HepG2 (cell line): ENCODE data around the gene MLXIPL. TPM values are rescaled to one million over a fixed set of nuclear protein-coding genes. Genes with fewer than 3 reads are reported as not detected.

Source experiments
- ETV5 ChIP-seq: IDR thresholded peaks from 2 replicates; pipeline ENCODE4 v1.6.1; 2018; ENCODE audit warnings: missing biosample characterization, missing genetic modification reagents, inconsistent platforms, borderline replicate concordance
- FOSL2 ChIP-seq: sonication (generic); formaldehyde crosslinking; IDR thresholded peaks from 2 replicates; pipeline ENCODE4 v1.4.0; 2020; ENCODE audit warnings: missing genetic modification reagents
- HNRNPL ChIP-seq: fragments of 200-400 bp; formaldehyde crosslinking; IDR thresholded peaks from 2 replicates; pipeline ENCODE4 v1.6.1; 2017; ENCODE audit warnings: mild to moderate bottlenecking, low read depth, low read length
- MYC ChIP-seq: sonication (generic); formaldehyde crosslinking; IDR thresholded peaks from 2 replicates; pipeline ENCODE4 v1.9.0; 2021; ENCODE audit warnings: missing genetic modification reagents, borderline replicate concordance
- POLR2A ChIP-seq, 2 experiments: IDR thresholded peaks; 2 replicates each; pipeline ENCODE4 v1.6.1; 2011; ENCODE audit warnings: low read depth in 2 of 2, low read length in 2 of 2, mild to moderate bottlenecking in 1 of 2, moderate library complexity in 1 of 2; ENCODE audit not compliant: insufficient read depth in 1 of 2
- POLR2AphosphoS5 ChIP-seq: IDR thresholded peaks from 2 replicates; pipeline ENCODE4 v1.6.1; 2012; ENCODE audit warnings: low read depth, low read length
- POLR2G ChIP-seq: fragments of 200-400 bp; formaldehyde crosslinking; IDR thresholded peaks from 2 replicates; pipeline ENCODE4 v1.6.1; 2018; ENCODE audit warnings: mild to moderate bottlenecking, low read depth, low read length, moderate library complexity
- RBM22 ChIP-seq: fragments of 200-400 bp; formaldehyde crosslinking; optimal IDR thresholded peaks from 2 replicates; pipeline ENCODE3; 2017; ENCODE audit warnings: mild to moderate bottlenecking, low read length, moderate library complexity
- SIN3A ChIP-seq: IDR thresholded peaks from 2 replicates; pipeline ENCODE4 v1.6.1; 2011; ENCODE audit warnings: low read depth, mild to moderate bottlenecking, control low read depth, low read length, borderline replicate concordance
- SSRP1 ChIP-seq: IDR thresholded peaks from 2 replicates; pipeline ENCODE4 v1.6.1; 2016; ENCODE audit warnings: control low read depth
- ZMYM4 ChIP-seq: sonication (generic); formaldehyde crosslinking; IDR thresholded peaks from 2 replicates; pipeline ENCODE4 v1.8.1; 2023; ENCODE audit warnings: mild to moderate bottlenecking, missing genetic modification reagents
- ZNF629 ChIP-seq: sonication (generic); formaldehyde crosslinking; conservative IDR thresholded peaks from 2 replicates; pipeline ENCODE4 v1.5.0; 2020; ENCODE audit warnings: missing genetic modification reagents
- ZNF768 ChIP-seq: sonication (generic); formaldehyde crosslinking; IDR thresholded peaks from 2 replicates; pipeline ENCODE4 v1.4.0; 2020; ENCODE audit warnings: missing genetic modification reagents
- polyA plus RNA-seq, 8 experiments: library from polyadenylated mRNA; depleted of rRNA in 3 of 8; stranded (reverse) in 7 of 8; unstranded in 1 of 8; fragments of >200 nt; fragmentation: Illumina TruSeq in 4 of 8; extraction: Trizol in 4 of 8; gene quantifications; 2 replicates each; pipeline versions ENCODE4 v1.2.1 to v1.2.3, GENCODE V29; 2011 to 2016; ENCODE audit warnings: low read depth in 4 of 8, missing spikeins in 1 of 8, mixed read lengths in 1 of 8; ENCODE audit not compliant: insufficient read depth in 1 of 8
- total RNA-seq, 5 experiments: library from RNA; depleted of rRNA; stranded (reverse); fragments of >200 nt; fragmentation: Illumina TruSeq; extraction: Trizol; gene quantifications; 2 replicates each; pipeline ENCODE4 v1.2.3, GENCODE V29; 2016; ENCODE audit warnings: low read depth in 1 of 5
- TF ChIP-seq, protein P1 (sequence below): sonication (generic); formaldehyde crosslinking; IDR thresholded peaks from 2 replicates; pipeline ENCODE4 v1.4.0; 2020; ENCODE audit warnings: mild to moderate bottlenecking, missing genetic modification reagents
- TF ChIP-seq, protein P2 (sequence below): sonication (generic); formaldehyde crosslinking; IDR thresholded peaks from 2 replicates; pipeline ENCODE4 v1.4.0; 2020; ENCODE audit warnings: missing genetic modification reagents
- TF ChIP-seq, protein P3 (sequence below): IDR thresholded peaks from 2 replicates; pipeline ENCODE4 v1.6.1; 2016; ENCODE audit warnings: missing genetic modification reagents, missing compliant biosample characterization

The MLXIPL gene
- total and polyA plus RNA-seq, 2 of the 13 experiments (the other 11 are each of a cell fraction or from before 2014, with no cell fraction given): 51.6 to 60.1 TPM

DNA sequence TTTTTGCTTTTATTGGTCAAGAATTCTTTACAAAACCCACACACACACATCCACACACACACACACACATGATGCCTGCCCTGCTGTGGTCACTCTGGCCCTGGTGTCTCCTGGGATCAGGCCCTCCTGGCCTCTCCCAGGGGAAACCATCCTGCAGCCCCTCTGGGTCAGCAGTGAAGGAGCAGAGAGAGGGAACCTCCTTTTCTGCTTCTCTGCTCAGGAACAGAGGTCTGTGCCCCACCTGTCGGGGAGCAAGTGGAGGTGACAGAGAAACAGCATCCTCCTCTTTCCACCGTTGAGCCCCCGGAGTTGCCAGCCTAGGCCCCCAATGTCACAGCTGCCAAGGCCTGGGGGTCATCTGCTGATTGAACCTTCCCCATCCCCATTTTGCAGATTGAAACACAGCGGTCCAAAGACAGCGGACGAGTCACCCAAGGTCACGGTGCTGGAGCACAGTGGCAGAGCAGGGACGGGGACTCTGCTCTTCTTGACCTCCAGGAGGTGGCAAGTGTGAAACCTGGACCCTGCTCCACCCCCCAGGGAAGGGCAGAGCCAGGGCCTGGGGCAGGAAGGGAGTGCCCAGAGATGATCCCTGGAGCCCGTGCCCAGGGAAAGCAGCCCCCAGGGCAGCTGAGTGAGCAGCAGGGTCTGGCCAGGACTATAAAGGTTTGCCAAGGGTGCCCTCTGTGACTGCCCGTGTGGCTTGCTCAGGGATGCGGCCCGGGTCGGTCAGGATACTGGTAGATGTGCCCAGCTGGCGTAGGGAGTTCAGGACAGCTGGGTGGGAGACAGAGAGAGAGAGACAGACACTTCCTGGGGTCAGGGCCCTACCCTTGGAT, 30.9 kb downstream of the MLXIPL start (continued):
- TF ChIP-seq RBM22 (peak; percentile 83), ZNF629 (peak; percentile 85), ZMYM4 (CRISPR knock-in tag) (0 out of 2 replicates have a peak, but pooled peaks have one; percentile 8), SIN3A (no peak), POLR2AphosphoS5 (peak; percentile 61), POLR2G (peak; percentile 15; the same call in 1 of the 2 replicates), ZNF768 (CRISPR knock-in tag) (0 out of 2 replicates have a peak, but pooled peaks have one; percentile 5), ETV5 (CRISPR knock-in tag) (no peak), SSRP1 (CRISPR knock-in tag) (peak; percentile 50; the same call in 1 of the 2 replicates), MYC (no peak), FOSL2 (peak; percentile 44; the same call in 1 of the 2 replicates), HNRNPL (0 out of 2 replicates have a peak, but pooled peaks have one; percentile 46), POLR2A (IDR thresholded peaks at IDR 0.05; ENCODE audit: insufficient read depth in 1 of 2, low read depth in 2 of 2, low read length in 2 of 2) (peak in 1 of 2 experiments; percentile 57; a peak in 3 of 4 replicates)
- TF ChIP-seq, protein P1, sequence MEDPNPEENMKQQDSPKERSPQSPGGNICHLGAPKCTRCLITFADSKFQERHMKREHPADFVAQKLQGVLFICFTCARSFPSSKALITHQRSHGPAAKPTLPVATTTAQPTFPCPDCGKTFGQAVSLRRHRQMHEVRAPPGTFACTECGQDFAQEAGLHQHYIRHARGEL (CRISPR knock-in tag): no peak
- TF ChIP-seq, protein P2, sequence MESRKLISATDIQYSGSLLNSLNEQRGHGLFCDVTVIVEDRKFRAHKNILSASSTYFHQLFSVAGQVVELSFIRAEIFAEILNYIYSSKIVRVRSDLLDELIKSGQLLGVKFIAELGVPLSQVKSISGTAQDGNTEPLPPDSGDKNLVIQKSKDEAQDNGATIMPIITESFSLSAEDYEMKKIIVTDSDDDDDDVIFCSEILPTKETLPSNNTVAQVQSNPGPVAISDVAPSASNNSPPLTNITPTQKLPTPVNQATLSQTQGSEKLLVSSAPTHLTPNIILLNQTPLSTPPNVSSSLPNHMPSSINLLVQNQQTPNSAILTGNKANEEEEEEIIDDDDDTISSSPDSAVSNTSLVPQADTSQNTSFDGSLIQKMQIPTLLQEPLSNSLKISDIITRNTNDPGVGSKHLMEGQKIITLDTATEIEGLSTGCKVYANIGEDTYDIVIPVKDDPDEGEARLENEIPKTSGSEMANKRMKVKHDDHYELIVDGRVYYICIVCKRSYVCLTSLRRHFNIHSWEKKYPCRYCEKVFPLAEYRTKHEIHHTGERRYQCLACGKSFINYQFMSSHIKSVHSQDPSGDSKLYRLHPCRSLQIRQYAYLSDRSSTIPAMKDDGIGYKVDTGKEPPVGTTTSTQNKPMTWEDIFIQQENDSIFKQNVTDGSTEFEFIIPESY (CRISPR knock-in tag): peak; percentile 41; the same call in 1 of the 2 replicates
- TF ChIP-seq, protein P3, sequence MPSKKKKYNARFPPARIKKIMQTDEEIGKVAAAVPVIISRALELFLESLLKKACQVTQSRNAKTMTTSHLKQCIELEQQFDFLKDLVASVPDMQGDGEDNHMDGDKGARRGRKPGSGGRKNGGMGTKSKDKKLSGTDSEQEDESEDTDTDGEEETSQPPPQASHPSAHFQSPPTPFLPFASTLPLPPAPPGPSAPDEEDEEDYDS: no peak
